Bronchial epithelial cell (primary cell): ENCODE data around the gene TAF1B. TPM values are rescaled to one million over a fixed set of nuclear protein-coding genes. Genes with fewer than 3 reads are reported as not detected.

Source experiments
- DNase-seq: peaks from one replicate; pipeline ENCODE4 v3.0.0-alpha.2; 2010; ENCODE audit warnings: low read depth
- FAIRE-seq: peaks from 2 replicates; lab custom pipeline; 2011; peaks lifted over from hg19 to GRCh38; lab: Jason Lieb, UNC
- H3K27me3 ChIP-seq: 2 replicates; pipeline ENCODE4 v1.5.1; 2011; ENCODE audit warnings: low read length; ENCODE audit not compliant: control insufficient read depth, insufficient read depth
- H3K36me3 ChIP-seq: 2 replicates; pipeline ENCODE4 v1.5.1; 2011; ENCODE audit warnings: low read length; ENCODE audit not compliant: control insufficient read depth, insufficient read depth
- H3K4me3 ChIP-seq: 2 replicates; pipeline ENCODE4 v1.5.1; 2011; ENCODE audit warnings: mild to moderate bottlenecking, low read depth, low read length, control low read depth
- CTCF ChIP-seq: IDR thresholded peaks from 2 replicates; pipeline ENCODE4 v1.5.1; 2011; ENCODE audit warnings: mild to moderate bottlenecking, moderate library complexity, low read length, control low read depth, inconsistent platforms; ENCODE audit not compliant: insufficient read depth, severe bottlenecking
- total RNA-seq: library from RNA; depleted of rRNA; stranded (reverse); fragments of >200 nt; gene quantifications from 2 replicates; pipeline ENCODE4 v1.2.1, GENCODE V29; 2014

The TAF1B gene
- total RNA-seq, 1 donor from 2014 or later, result 28.7 TPM

- no peak for TF ChIP-seq CTCF
- no peak for DNase-seq
- Histone ChIP-seq H3K36me3 (peaks cover 6% of the 10 kb centered on the region), H3K27me3 (no peaks in the 10 kb centered on the region), H3K4me3 (no peak overlapping the region)
- no peak for FAIRE-seq
Measured at GRCh38 chr2:9981655-9982054, 138.4 kb downstream of the TAF1B start.

- TF ChIP-seq CTCF, result no peak
- no peak for FAIRE-seq
- Histone ChIP-seq H3K27me3 (no peaks in the 10 kb centered on the region), H3K4me3 (no peak overlapping the region), H3K36me3 (peaks cover 7% of the 10 kb centered on the region)
- DNase-seq, result no peak
Measured at GRCh38 chr2:9982248-9982647, 139.0 kb downstream of the TAF1B start.

GRCh38 chr2:9982891-9983290, 139.6 kb downstream of the TAF1B start:
- TF ChIP-seq CTCF, result no peak
- Histone ChIP-seq H3K4me3 (no peak overlapping the region), H3K27me3 (no peaks in the 10 kb centered on the region), H3K36me3 (peaks cover 8% of the 10 kb centered on the region)
- no peak for DNase-seq
- FAIRE-seq, result no peak

GRCh38 chr2:9983401-9984216, 140.3 kb downstream of the TAF1B start:
- peaks cover 9% of the 10 kb centered on the region for H3K36me3 ChIP-seq

More at GRCh38 chr2:9983401-9984216, 140.3 kb downstream of the TAF1B start:
- no peak for FAIRE-seq
- no peak for TF ChIP-seq CTCF
- Histone ChIP-seq H3K4me3 (no peak overlapping the region), H3K27me3 (no peaks in the 10 kb centered on the region)
- no peak for DNase-seq

Other genes starting within 250 kb of the TAF1B start
- 176 and 278 TPM in 2 replicates for gene YWHAQ, start 212.5 kb upstream of the TAF1B start, total RNA-seq
- 25.5 and 85.5 TPM in 2 replicates for gene GRHL1, start 108.2 kb downstream of the TAF1B start, total RNA-seq
- gene KLF11, start 200.1 kb downstream of the TAF1B start, total RNA-seq, result 5.6 and 6.6 TPM in 2 replicates
- gene CYS1, start 236.9 kb downstream of the TAF1B start, total RNA-seq, result 0.26 TPM in 2 replicates